Measurements from ENCODE around the gene INSYN2B. TPM values are rescaled to one million over a fixed set of nuclear protein-coding genes. Genes with fewer than 3 reads are reported as not detected.
"Not testable (repeated sequence)": the region's sequence is repeated elsewhere in the genome, so short reads cannot be mapped to it uniquely, and the experiment has no call there.

Gene INSYN2B
- total and polyA plus RNA-seq, 7 donors, result under 0.01 to 0.27 (median 0.10) TPM; not detected in 3

DNA sequence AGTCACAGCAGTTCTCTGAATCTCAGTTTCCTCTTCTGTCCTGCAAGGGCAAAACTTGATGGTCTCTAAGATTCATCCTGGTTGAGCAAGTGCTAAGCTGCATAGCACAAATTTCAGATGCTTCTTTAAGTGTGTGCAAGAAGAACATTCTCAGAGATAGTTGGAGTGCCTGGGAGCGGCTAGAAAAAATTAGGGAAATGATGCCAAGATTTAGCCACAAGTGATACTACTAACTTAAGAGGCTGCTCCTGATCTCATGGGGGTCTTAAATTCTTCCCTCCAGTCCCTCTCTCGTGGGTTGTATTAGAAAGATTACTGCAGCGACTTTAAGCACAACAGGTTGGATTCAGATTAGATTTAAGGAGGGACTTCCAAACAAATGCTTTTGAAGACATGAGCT, 24.2 kb downstream of the INSYN2B start:
- H3K36me3 ChIP-seq, result no peaks in the 10 kb centered on the region
- H3K4me3 ChIP-seq, result no peak overlapping the region
- 65 to 88% methylated on average over 3 of the region's 3 CpGs for WGBS, 2 donors
- TF ChIP-seq POLR2A (IDR thresholded peaks at IDR 0.05) (no peak), EP300 (IDR thresholded peaks at IDR 0.05) (no peak), POLR2AphosphoS5 (IDR thresholded peaks at IDR 0.05) (no peak)
- TF ChIP-seq, protein P1, sequence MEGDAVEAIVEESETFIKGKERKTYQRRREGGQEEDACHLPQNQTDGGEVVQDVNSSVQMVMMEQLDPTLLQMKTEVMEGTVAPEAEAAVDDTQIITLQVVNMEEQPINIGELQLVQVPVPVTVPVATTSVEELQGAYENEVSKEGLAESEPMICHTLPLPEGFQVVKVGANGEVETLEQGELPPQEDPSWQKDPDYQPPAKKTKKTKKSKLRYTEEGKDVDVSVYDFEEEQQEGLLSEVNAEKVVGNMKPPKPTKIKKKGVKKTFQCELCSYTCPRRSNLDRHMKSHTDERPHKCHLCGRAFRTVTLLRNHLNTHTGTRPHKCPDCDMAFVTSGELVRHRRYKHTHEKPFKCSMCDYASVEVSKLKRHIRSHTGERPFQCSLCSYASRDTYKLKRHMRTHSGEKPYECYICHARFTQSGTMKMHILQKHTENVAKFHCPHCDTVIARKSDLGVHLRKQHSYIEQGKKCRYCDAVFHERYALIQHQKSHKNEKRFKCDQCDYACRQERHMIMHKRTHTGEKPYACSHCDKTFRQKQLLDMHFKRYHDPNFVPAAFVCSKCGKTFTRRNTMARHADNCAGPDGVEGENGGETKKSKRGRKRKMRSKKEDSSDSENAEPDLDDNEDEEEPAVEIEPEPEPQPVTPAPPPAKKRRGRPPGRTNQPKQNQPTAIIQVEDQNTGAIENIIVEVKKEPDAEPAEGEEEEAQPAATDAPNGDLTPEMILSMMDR (IDR thresholded peaks at IDR 0.05), result no peak
- no peak overlapping the region for H3K27ac ChIP-seq
- DNase-seq, result no peak
- no peaks in the 10 kb centered on the region for H3K4me1 ChIP-seq
- intact Hi-C loops (cut with DNase I), result no loop called here
- no peaks in the 10 kb centered on the region for H3K27me3 ChIP-seq
- no peaks in the 10 kb centered on the region for H3K9me3 ChIP-seq

DNA sequence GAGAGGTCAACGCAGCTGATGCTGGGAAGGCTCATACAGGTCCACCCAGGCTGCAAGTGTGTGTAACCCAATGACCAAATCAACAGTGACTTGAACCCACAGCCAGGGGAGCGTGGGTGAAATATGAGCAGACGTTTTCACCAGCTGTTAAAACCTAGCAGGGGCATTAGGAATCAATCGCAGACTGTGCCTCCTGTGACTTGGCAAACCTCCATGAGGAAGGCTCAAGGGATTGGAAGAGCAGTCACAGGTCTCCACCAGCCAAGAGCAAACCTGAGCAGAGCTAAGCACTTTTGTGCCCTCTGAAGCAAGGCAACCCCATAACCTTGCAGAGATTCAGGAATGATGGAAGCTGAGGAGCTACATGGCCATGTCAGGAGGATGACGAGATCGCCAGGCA, 25.5 kb downstream of the INSYN2B start:
- 79 to 90% methylated on average over 6 of the region's 6 CpGs for WGBS, 2 donors
- Histone ChIP-seq H3K36me3 (no peaks in the 10 kb centered on the region), H3K27ac (no peak overlapping the region), H3K4me3 (no peak overlapping the region), H3K27me3 (no peaks in the 10 kb centered on the region), H3K9me3 (no peaks in the 10 kb centered on the region), H3K4me1 (no peaks in the 10 kb centered on the region)
- intact Hi-C loops (cut with DNase I), result no loop called here
- no peak for TF ChIP-seq POLR2AphosphoS5 (IDR thresholded peaks at IDR 0.05)
- TF ChIP-seq, protein P1 (IDR thresholded peaks at IDR 0.05), result no peak
- no peak for TF ChIP-seq EP300 (IDR thresholded peaks at IDR 0.05)
- TF ChIP-seq POLR2A (IDR thresholded peaks at IDR 0.05), result no peak
- DNase-seq, result no peak

DNA sequence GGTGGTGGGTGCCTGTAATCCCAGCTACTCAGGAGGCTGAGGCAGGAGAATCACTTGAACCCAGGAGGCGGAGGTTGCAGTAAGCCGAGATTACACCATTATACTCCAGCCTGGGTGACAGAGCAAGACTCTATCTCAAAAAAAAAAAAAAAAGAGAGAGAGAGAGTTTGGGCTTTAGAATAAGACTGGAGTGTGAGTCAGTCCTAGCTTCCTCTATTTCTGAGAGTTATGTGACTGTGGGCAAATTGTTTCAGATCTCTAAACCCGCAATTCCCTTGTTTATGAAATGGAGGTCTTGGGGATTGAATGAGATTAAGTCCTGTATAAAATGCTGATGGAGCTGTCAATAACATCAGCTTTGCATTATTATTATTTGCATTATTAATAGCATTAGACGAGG, 27.1 kb downstream of the INSYN2B start:
- WGBS, 2 donors, result 79% methylated on average over 4 of the region's 4 CpGs

GRCh38 chr5:169950333-169950732, 30.0 kb downstream of the INSYN2B start:
- TF ChIP-seq POLR2AphosphoS5 (IDR thresholded peaks at IDR 0.05) (no peak), POLR2A (IDR thresholded peaks at IDR 0.05) (no peak)
- WGBS, 2 donors, result 90 to 98% methylated on average over 2 of the region's 2 CpGs
- intact Hi-C loops (cut with DNase I), result no loop called here

More for the DNA sequence above, 27.1 kb downstream of the INSYN2B start:
- intact Hi-C loops (cut with DNase I); H3K27ac ChIP-seq; H3K27me3 ChIP-seq; H3K36me3 ChIP-seq; H3K4me3 ChIP-seq; H3K9me3 ChIP-seq; DNase-seq; H3K4me1 ChIP-seq: not testable (repeated sequence)

GRCh38 chr5:169946743-169947295, 33.5 kb downstream of the INSYN2B start:
- TF ChIP-seq, protein P1 (IDR thresholded peaks at IDR 0.05), result no peak
- TF ChIP-seq EP300 (IDR thresholded peaks at IDR 0.05) (no peak), POLR2AphosphoS5 (IDR thresholded peaks at IDR 0.05) (no peak), POLR2A (IDR thresholded peaks at IDR 0.05) (no peak)
- Histone ChIP-seq H3K27ac (no peak overlapping the region), H3K36me3 (no peaks in the 10 kb centered on the region), H3K27me3 (no peaks in the 10 kb centered on the region), H3K4me1 (no peaks in the 10 kb centered on the region), H3K4me3 (no peak overlapping the region), H3K9me3 (no peaks in the 10 kb centered on the region)
- no peak for DNase-seq
- intact Hi-C loops (cut with DNase I), result no loop called here
- 77 to 89% methylated on average over 5 of the region's 5 CpGs for WGBS, 2 donors

More at GRCh38 chr5:169950333-169950732, 30.0 kb downstream of the INSYN2B start:
- H3K27ac ChIP-seq, result no peak overlapping the region
- DNase-seq, result no peak
- H3K4me1 ChIP-seq, result no peaks in the 10 kb centered on the region
- no peaks in the 10 kb centered on the region for H3K36me3 ChIP-seq
- H3K9me3 ChIP-seq, result no peaks in the 10 kb centered on the region
- no peak overlapping the region for H3K4me3 ChIP-seq
- no peaks in the 10 kb centered on the region for H3K27me3 ChIP-seq

DNA sequence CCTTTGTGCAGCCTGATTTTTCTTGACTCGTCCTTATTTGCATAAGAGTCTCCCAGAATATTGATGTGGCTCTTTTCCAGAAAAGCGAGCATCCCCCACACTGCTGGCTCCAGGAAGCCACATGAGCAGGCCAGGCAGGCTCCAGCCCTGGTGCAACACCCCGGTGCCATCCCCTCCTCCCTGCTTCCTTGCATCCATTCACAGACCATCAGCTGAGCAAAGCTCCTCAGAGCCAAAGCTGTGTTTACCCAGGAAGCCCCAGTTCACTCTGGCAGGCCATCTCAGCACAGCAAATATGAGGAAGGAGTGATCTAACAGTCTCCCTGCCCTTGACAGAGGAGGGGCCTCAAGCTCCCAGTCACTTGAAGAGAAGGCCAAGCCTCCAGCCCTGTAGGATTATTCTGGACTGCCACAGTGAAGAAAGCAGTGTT, 34.4 kb downstream of the INSYN2B start:
- H3K4me1 ChIP-seq, result no peaks in the 10 kb centered on the region
- TF ChIP-seq EP300 (IDR thresholded peaks at IDR 0.05) (no peak), POLR2AphosphoS5 (IDR thresholded peaks at IDR 0.05) (no peak), POLR2A (IDR thresholded peaks at IDR 0.05) (no peak)
- TF ChIP-seq, protein P1 (IDR thresholded peaks at IDR 0.05), result no peak
- peak; percentile 66 for DNase-seq
- H3K9me3 ChIP-seq, result no peaks in the 10 kb centered on the region
- no peaks in the 10 kb centered on the region for H3K27me3 ChIP-seq
- 20 to 40% methylated on average over 3 of the region's 3 CpGs for WGBS, 2 donors
- no peaks in the 10 kb centered on the region for H3K36me3 ChIP-seq
- H3K27ac ChIP-seq, result no peak overlapping the region
- intact Hi-C loops (cut with DNase I), result no loop called here
- H3K4me3 ChIP-seq, result no peak overlapping the region
